Endothelial cell of umbilical vein (primary cell): ENCODE measurements around the gene RUNDC3A. TPM values are rescaled to one million over a fixed set of nuclear protein-coding genes. Genes with fewer than 3 reads are reported as not detected.
"Not testable (repeated sequence)": the region's sequence is repeated elsewhere in the genome, so short reads cannot be mapped to it uniquely, and the experiment has no call there.

ENCODE experiments used
- BruUV-seq: library from RNA; stranded (reverse); fragments of 400-500 nt; replicated peaks from 2 replicates; lab custom pipeline; 2021; lab: Mats Ljungman, UMichigan
- CTCF ChIA-PET: fragments of 300-600, 350-600 bp; sonication (Branson Sonifier 250); formaldehyde crosslinking; loops from one replicate; lab custom pipeline; 2021; ENCODE audit warnings: antibody characterized with exemption, inconsistent platforms; lab: Charles Lee
- POLR2A ChIA-PET: fragments of 300-600, 350-600 bp; sonication (Branson Sonifier 250); formaldehyde crosslinking; loops from one replicate; lab custom pipeline; 2021; ENCODE audit warnings: antibody characterized with exemption, inconsistent platforms; lab: Charles Lee
- DNase-seq: peaks from one replicate; pipeline ENCODE4 v3.0.0-alpha.2; 2011; ENCODE audit warnings: low read depth, low spot score
- FAIRE-seq: peaks from 2 replicates; lab custom pipeline; 2011; peaks lifted over from hg19 to GRCh38; lab: Jason Lieb, UNC
- H2AFZ ChIP-seq: 2 replicates; pipeline ENCODE4 v1.6.0; 2012; ENCODE audit warnings: low read depth, low read length, control low read depth, inconsistent platforms
- H3K27ac ChIP-seq: 2 replicates; pipeline ENCODE4 v1.5.1; 2011; ENCODE audit warnings: low read depth, mild to moderate bottlenecking, control low read depth, low read length, moderate library complexity; ENCODE audit not compliant: insufficient read depth
- H3K27me3 ChIP-seq, 2 experiments: 2 replicates each; pipeline versions ENCODE4 v1.6.0 to v1.6.1; 2011; ENCODE audit warnings: low read length in 2 of 2, mixed read lengths in 1 of 2; ENCODE audit not compliant: control insufficient read depth in 2 of 2, insufficient read depth in 2 of 2
- H3K36me3 ChIP-seq, 2 experiments: 2 replicates in 1 of 2; 3 replicates in 1 of 2; pipeline ENCODE4 v1.5.1; 2011; ENCODE audit warnings: low read length in 2 of 2, mild to moderate bottlenecking in 1 of 2, moderate library complexity in 1 of 2; ENCODE audit not compliant: control insufficient read depth in 2 of 2, insufficient read depth in 2 of 2; ENCODE audit errors: extremely low read depth in 1 of 2
- H3K4me1 ChIP-seq: 3 replicates; pipeline ENCODE4 v1.5.1; 2011; ENCODE audit warnings: mild to moderate bottlenecking, low read length; ENCODE audit not compliant: control insufficient read depth, insufficient read depth; ENCODE audit errors: extremely low read depth
- H3K4me2 ChIP-seq: 2 replicates; pipeline ENCODE4 v1.6.1; 2011; ENCODE audit warnings: low read length, control low read depth, mixed read lengths; ENCODE audit not compliant: insufficient read depth
- H3K4me3 ChIP-seq, 3 experiments: fragments of 200-600 bp in 1 of 3; sonication (generic), shearing (Covaris generic) in 1 of 3; replicated peaks in 1 of 3; 2 replicates each; pipeline ENCODE4 v1.5.1; 2011 to 2016; ENCODE audit warnings: control low read depth in 3 of 3, low read length in 3 of 3, mild to moderate bottlenecking in 2 of 3, inconsistent platforms in 1 of 3, low read depth in 1 of 3, moderate library complexity in 1 of 3; ENCODE audit not compliant: insufficient read depth in 1 of 3
- H3K79me2 ChIP-seq: 2 replicates; pipeline ENCODE4 v1.6.0; 2012; ENCODE audit warnings: low read length, inconsistent platforms; ENCODE audit not compliant: control insufficient read depth, insufficient read depth
- H3K9ac ChIP-seq: replicated peaks from 2 replicates; pipeline ENCODE3; 2011; ENCODE audit warnings: low read length, control low read depth; ENCODE audit not compliant: insufficient read depth; ENCODE audit errors: extremely low read depth
- H3K9me1 ChIP-seq: replicated peaks from 3 replicates; pipeline ENCODE4 v1.6.0; 2011; ENCODE audit warnings: mild to moderate bottlenecking, low read length; ENCODE audit not compliant: control insufficient read depth, insufficient read depth; ENCODE audit errors: extremely low read depth
- H3K9me3 ChIP-seq: replicated peaks from 2 replicates; pipeline ENCODE4 v1.5.1; 2012; ENCODE audit warnings: low read length, inconsistent platforms; ENCODE audit not compliant: control insufficient read depth, insufficient read depth
- H4K20me1 ChIP-seq: replicated peaks from 2 replicates; pipeline ENCODE3; 2011; ENCODE audit warnings: mild to moderate bottlenecking, low read length; ENCODE audit not compliant: control insufficient read depth, insufficient read depth; ENCODE audit errors: extremely low read depth
- EZH2 ChIP-seq: IDR thresholded peaks from 2 replicates; pipeline ENCODE4 v1.6.1; 2012; ENCODE audit warnings: borderline replicate concordance, low read depth, mild to moderate bottlenecking, moderate library complexity, low read length, inconsistent platforms; ENCODE audit not compliant: severe bottlenecking
- GATA2 ChIP-seq: IDR thresholded peaks from 2 replicates; pipeline ENCODE4 v1.7.0; 2011; ENCODE audit warnings: low read depth, mild to moderate bottlenecking, moderate library complexity, mixed read lengths, low read length; ENCODE audit not compliant: insufficient read length, insufficient read depth
- JUN ChIP-seq: IDR thresholded peaks from 2 replicates; pipeline ENCODE4 v1.6.1; 2011; ENCODE audit warnings: borderline replicate concordance, low read depth; ENCODE audit not compliant: insufficient read length, insufficient read depth
- MAX ChIP-seq: IDR thresholded peaks from 2 replicates; pipeline ENCODE4 v1.6.1; 2011; ENCODE audit not compliant: insufficient read depth, insufficient read length
- MYC ChIP-seq: IDR thresholded peaks from one replicate; pipeline ENCODE4 v1.6.1; 2011; ENCODE audit warnings: mild to moderate bottlenecking, low read depth, low read length
- POLR2A ChIP-seq: IDR thresholded peaks from 2 replicates; pipeline ENCODE4 v1.6.1; 2012; ENCODE audit warnings: low read depth, mild to moderate bottlenecking, control low read depth, low read length
- dilution Hi-C: fragments of 300-500 bp; cut with MboI; formaldehyde crosslinking; loops from one replicate; pipeline ENCODE4 v1.15.0; 2019; ENCODE audit warnings: low sequenced_read_pairs; ENCODE audit not compliant: extremely low pct_ligation_motif_present
- intact Hi-C: fragments of 100-400 bp; cut with micrococcal nuclease; formaldehyde crosslinking; loops from one replicate; pipeline ENCODE4 v1.10.0; 2022
- polyA plus RNA-seq, 4 experiments: library from polyadenylated mRNA; depleted of rRNA in 3 of 4; stranded (reverse) in 3 of 4; unstranded in 1 of 4; fragments of >200 nt; gene quantifications; 2 replicates each; pipeline versions ENCODE4 v1.2.1 to v1.2.3, GENCODE V29; 2011 to 2012; ENCODE audit warnings: missing spikeins in 1 of 4
- total RNA-seq: library from RNA; stranded (reverse); gene quantifications from 2 replicates; pipeline ENCODE4 v1.2.3, GENCODE V29; 2021
- TF ChIP-seq, protein P1 (sequence below), 2 donors: IDR thresholded peaks; 1 replicate in 1 of 2; 2 replicates in 1 of 2; pipeline ENCODE4 v1.5.1; 2011; ENCODE audit warnings: low read length in 2 of 2, mild to moderate bottlenecking in 2 of 2, moderate library complexity in 2 of 2, control low read depth in 1 of 2, inconsistent platforms in 1 of 2, low read depth in 1 of 2; ENCODE audit not compliant: insufficient read depth in 1 of 2; ENCODE audit errors: extremely low read depth in 1 of 2

RUNDC3A gene
- total and polyA plus RNA-seq, 2 donors (not counting 3 experiments of a cell fraction or from before 2014, with no cell fraction given), result 0.12 TPM; not detected in 1

DNA sequence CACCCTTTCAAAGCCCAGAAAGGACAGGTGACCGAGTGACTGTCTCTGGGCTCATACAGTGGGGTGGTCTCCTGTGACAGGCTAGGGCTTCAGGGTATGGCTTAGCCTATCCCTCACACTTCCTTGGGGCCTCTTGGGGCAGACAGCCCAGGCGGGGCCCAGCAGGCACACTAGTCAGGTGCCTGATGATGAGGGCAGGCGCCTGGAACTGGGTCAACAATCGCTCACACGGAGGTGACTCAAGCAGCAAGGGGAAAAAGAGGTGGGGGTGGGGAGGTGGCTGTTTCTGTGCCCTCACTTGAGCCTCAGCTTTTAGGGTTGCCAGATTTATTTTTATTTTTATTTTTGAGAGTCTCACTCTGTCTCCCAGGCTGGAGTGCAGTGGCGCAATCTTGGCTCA, 30.3 kb downstream of the RUNDC3A start:
- DNase-seq, result no peak
- H3K4me2 ChIP-seq, result no peak overlapping the region
- no peaks in the 10 kb centered on the region for H3K79me2 ChIP-seq
- H3K36me3 ChIP-seq, result no peaks in the 10 kb centered on the region
- dilution Hi-C loops (no loop called here), intact Hi-C loops (no loop called here)
- H2AFZ ChIP-seq, result no peak overlapping the region
- H3K4me1 ChIP-seq, result no peaks in the 10 kb centered on the region
- TF ChIP-seq JUN, result no peak
- no peak for TF ChIP-seq MAX
- TF ChIP-seq EZH2, result no peak
- TF ChIP-seq POLR2A, result no peak
- TF ChIP-seq, protein P1, sequence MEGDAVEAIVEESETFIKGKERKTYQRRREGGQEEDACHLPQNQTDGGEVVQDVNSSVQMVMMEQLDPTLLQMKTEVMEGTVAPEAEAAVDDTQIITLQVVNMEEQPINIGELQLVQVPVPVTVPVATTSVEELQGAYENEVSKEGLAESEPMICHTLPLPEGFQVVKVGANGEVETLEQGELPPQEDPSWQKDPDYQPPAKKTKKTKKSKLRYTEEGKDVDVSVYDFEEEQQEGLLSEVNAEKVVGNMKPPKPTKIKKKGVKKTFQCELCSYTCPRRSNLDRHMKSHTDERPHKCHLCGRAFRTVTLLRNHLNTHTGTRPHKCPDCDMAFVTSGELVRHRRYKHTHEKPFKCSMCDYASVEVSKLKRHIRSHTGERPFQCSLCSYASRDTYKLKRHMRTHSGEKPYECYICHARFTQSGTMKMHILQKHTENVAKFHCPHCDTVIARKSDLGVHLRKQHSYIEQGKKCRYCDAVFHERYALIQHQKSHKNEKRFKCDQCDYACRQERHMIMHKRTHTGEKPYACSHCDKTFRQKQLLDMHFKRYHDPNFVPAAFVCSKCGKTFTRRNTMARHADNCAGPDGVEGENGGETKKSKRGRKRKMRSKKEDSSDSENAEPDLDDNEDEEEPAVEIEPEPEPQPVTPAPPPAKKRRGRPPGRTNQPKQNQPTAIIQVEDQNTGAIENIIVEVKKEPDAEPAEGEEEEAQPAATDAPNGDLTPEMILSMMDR (IDR thresholded peaks at IDR 0.05; ENCODE audit: extremely low read depth in 1 of 2, insufficient read depth in 1 of 2, low read depth in 1 of 2, low read length in 2 of 2), result no peak
- TF ChIP-seq GATA2, result no peak
- TF ChIP-seq MYC, result no peak
- no peaks in the 10 kb centered on the region for H4K20me1 ChIP-seq
- FAIRE-seq, result no peak
- no peaks in the 10 kb centered on the region for H3K9me1 ChIP-seq
- H3K27me3 ChIP-seq, result peaks cover 0 to 2% of the 10 kb centered on the region in 2 experiments
- POLR2A ChIA-PET, result no interaction called here
- no peak overlapping the region for H3K9ac ChIP-seq
- CTCF ChIA-PET, result interaction anchor here (0.7 to 1.8 kb wide), 3 partner anchors 25 to 184 kb away, joined by 3 to 6 read pairs (median 4); partner anchors contain the start of gene FAM171A2
- no peak overlapping the region for H3K27ac ChIP-seq
- BruUV-seq, result no TSS peak
- H3K9me3 ChIP-seq, result no peaks in the 10 kb centered on the region
- H3K4me3 ChIP-seq, result no peak overlapping the region

GRCh38 chr17:44340553-44340952, 32.2 kb downstream of the RUNDC3A start:
- H4K20me1 ChIP-seq, H3K4me1 ChIP-seq, DNase-seq, FAIRE-seq, H3K4me3 ChIP-seq, POLR2A ChIA-PET, H3K9me3 ChIP-seq, H2AFZ ChIP-seq, BruUV-seq, intact Hi-C loops, H3K36me3 ChIP-seq, dilution Hi-C loops, H3K9ac ChIP-seq, H3K9me1 ChIP-seq, H3K79me2 ChIP-seq, H3K27me3 ChIP-seq, H3K27ac ChIP-seq, H3K4me2 ChIP-seq: not testable (repeated sequence)
- CTCF ChIA-PET, result interaction anchor here (1.1 kb wide), 1 partner anchor 136 kb away, joined by 3 read pairs; no protein-coding TSS in a partner anchor
